ENCODE data around the gene SLFN13.

GRCh38 chr17:35423761-35424160 lies 24.8 kb downstream of the SLFN13 start:
- TF ChIP-seq CTCF (IDR thresholded peaks at IDR 0.05) (no peak), MXD4 (CRISPR knock-in tag; IDR thresholded peaks at IDR 0.05; ENCODE audit: borderline replicate concordance) (no peak), ZNF281 (CRISPR knock-in tag; IDR thresholded peaks at IDR 0.05) (no peak), STAT6 (CRISPR knock-in tag; conservative IDR thresholded peaks at IDR 0.05; ENCODE audit: low read depth) (no peak), ATF2 (CRISPR knock-in tag; IDR thresholded peaks at IDR 0.05; ENCODE audit: borderline replicate concordance, low read depth) (no peak)
